GM13976 (cell line): ENCODE measurements around the gene ABLIM1.

Source experiments
- DNase-seq: peaks from one replicate; pipeline ENCODE4 v3.0.0; 2012; ENCODE audit warnings: low spot score
- in situ Hi-C: fragments of 300-500 bp; cut with MboI; formaldehyde crosslinking; loops from one replicate; pipeline ENCODE4 v1.12.0; 2022; ENCODE audit warnings: low sequenced_read_pairs, mixed read lengths, inconsistent platforms; ENCODE audit not compliant: unreplicated experiment
- TF ChIP-seq, protein P1 (sequence below): IDR thresholded peaks from 2 replicates; pipeline ENCODE4 v1.5.1; 2012; ENCODE audit warnings: borderline replicate concordance, mild to moderate bottlenecking; ENCODE audit not compliant: insufficient read depth; ENCODE audit errors: extremely low read depth, missing control alignments, control extremely low read depth

ABLIM1 gene

DNA sequence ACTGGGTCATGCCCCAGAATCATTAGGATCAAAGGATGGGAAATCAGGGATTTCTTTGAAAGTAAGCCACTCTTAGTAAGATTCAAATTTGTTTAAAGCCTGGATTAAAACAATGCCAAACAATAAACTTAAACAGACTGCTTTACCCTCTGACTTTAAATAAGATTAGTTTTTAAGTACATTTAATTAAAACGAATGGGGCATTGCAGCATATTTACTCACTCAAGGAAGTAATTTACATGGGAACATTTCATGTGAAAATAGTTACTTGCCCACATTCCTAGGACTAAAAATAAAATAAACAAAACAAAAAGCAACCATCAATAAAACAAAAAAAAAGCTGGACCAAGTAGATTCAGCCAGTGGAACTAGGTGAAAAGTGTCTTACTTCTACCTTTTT, 7.8 kb downstream of the ABLIM1 start:
- TF ChIP-seq, protein P1, sequence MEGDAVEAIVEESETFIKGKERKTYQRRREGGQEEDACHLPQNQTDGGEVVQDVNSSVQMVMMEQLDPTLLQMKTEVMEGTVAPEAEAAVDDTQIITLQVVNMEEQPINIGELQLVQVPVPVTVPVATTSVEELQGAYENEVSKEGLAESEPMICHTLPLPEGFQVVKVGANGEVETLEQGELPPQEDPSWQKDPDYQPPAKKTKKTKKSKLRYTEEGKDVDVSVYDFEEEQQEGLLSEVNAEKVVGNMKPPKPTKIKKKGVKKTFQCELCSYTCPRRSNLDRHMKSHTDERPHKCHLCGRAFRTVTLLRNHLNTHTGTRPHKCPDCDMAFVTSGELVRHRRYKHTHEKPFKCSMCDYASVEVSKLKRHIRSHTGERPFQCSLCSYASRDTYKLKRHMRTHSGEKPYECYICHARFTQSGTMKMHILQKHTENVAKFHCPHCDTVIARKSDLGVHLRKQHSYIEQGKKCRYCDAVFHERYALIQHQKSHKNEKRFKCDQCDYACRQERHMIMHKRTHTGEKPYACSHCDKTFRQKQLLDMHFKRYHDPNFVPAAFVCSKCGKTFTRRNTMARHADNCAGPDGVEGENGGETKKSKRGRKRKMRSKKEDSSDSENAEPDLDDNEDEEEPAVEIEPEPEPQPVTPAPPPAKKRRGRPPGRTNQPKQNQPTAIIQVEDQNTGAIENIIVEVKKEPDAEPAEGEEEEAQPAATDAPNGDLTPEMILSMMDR: no peak
- DNase-seq: no peak
- in situ Hi-C loops: no loop called here

DNA sequence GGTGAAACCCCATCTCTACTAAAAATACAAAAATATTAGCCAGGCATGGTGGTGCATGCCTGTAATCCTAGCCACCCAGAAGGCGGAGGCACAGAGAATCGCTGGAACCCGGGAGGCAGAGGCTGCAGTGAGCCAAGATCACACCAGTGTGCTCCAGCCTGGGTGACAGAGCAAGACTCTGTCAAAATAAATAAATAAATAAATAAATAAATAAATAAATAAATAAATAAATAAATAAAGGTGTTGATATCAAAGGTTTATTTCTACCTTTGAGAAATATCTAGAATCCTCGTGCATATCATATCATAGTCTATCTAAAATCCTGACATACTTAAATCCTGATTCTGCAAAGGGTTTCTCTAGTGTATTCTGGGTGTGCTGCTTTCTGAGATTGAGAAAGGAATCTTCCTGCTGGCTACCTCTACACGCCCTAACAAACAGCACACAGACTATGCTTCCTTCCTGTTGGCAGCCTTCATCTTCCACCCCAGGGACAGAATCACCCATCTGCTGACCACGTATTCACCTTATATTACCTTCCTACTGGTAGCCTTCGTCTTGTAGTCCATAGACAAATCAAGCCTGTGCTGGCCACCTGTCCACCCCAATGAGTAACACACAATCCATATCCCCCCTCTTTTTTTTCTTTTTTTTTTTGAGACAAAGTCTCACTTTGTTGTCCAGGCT, 8.7 kb downstream of the ABLIM1 start:
- TF ChIP-seq, protein P1: no peak
- in situ Hi-C loops: no loop called here
- DNase-seq: no peak

DNA sequence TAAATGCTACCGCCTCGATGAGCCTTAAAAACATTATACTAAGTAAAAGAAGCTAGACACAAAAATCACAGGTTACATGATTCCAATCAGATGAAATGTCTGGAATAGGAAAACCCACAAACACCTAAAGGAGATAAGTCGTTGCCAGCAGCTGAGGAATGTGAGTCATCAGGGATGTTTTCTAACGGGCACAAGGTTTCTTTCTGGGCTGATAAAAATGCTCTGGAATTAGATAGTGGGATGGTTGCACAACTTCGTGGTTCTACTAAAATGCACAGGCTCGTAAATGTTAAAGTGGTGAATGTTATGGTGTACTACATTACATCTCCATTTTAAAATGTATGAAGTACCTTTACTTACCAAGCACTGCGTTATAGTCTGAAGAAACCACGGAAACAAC, 9.7 kb downstream of the ABLIM1 start:
- TF ChIP-seq, protein P1: no peak

DNA sequence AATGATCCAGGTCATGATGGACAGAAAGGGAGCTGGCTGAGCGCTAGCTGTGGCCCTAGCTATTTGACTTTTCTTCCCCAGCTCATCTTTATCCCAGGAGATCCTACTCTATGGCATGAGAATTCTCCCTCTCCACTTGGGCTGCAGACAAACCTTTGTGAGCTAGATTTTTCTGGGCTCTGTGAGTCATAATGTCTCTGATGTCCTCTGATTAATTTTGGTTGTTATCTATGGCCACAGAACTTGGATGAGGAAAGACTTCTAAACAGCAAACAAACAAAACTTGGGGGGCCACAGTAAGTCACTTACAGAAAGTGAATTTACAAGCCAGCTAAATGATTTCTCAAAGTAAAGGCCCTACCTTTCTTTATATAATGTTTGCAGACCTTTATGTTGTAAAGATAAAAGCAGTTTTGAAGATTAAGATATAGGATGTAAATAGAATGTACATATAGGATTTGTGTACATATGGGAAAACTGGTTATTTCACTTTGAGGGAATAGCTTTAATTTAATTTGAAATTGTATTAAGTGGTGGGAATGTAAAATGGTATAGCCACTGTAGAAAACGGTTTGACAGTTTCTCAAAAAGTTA, 10.4 kb downstream of the ABLIM1 start:
- no peak for DNase-seq
- in situ Hi-C loops: no loop called here
- TF ChIP-seq, protein P1: no peak

More for the DNA sequence above, 9.7 kb downstream of the ABLIM1 start:
- DNase-seq: no peak
- in situ Hi-C loops: no loop called here

DNA sequence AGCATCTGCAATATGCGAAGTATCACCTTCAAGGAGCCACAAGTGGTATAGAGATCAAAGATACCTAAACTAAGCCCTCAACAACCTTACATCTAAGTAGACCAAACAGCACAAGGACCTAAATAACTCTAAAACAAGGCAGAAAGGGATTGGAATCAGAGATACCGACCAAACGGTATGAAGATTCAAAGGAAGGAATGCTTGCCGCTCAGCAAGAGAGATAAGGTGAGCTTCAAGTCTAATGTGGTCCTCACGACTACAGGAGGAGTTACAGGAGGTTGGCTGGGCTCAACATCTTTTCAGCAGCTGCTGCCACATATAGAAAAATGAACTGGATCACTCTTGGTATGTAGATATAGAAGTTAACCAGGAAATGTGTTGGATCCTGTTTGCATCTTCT, 11.6 kb downstream of the ABLIM1 start:
- TF ChIP-seq, protein P1: no peak
- no peak for DNase-seq
- in situ Hi-C loops: no loop called here

DNA sequence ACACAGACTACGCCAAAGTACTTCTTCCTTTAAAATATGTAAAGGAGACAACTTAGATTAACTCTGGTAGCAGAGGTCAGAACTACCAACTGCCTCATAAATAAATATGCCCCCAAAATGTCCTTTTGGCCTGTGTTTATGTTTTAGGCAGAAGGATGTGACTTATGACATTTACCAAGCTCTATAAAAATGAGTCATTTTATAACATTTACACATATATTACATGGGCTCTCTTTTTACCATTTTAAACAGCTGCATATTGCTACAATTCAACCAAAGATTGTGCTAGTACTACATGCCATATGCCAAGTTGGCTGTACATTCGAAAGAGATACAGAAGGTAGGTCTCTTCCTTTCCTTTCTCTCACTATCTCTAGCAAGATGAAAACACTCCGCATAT, 12.4 kb downstream of the ABLIM1 start:
- DNase-seq: no peak
- TF ChIP-seq, protein P1: no peak
- in situ Hi-C loops: no loop called here
